ENCODE data around the gene CYP8B1.

Gene CYP8B1

GRCh38 chr3:42836150-42837123 is 39.2 kb downstream of the CYP8B1 start:
- peak; percentile 93 to 99 for DNase-seq
- peak; percentile 56 for TF ChIP-seq POLR2A (IDR thresholded peaks at IDR 0.05; ENCODE audit: low read length)
- peak; percentile 95 for TF ChIP-seq GATA1 (IDR thresholded peaks at IDR 0.05; ENCODE audit: low read depth, low read length)

DNA sequence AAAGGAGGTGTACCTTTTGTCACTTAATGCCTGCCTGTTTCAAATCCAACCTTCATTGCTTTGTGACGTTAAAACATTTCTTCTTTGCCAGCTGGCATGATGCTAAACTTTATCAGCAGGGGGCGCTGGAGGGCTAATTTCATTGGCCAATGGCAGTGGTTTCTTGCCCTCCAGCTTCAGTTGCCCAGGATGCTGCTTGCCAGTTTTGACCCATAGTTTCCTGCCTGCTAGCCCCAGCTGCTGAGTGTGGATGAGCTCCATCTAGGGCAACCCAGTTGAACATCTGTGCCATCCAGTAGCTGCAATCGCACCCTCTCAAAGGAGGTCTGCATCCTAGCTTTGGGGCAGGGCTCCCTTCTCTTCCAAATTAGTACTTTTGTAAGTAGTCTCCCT is 44.4 kb downstream of the CYP8B1 start:
- TF ChIP-seq GATA1 (IDR thresholded peaks at IDR 0.05; ENCODE audit: low read depth, low read length) (no peak), POLR2A (IDR thresholded peaks at IDR 0.05; ENCODE audit: low read length) (no peak)
- peak; percentile 84 to 91 for DNase-seq

DNA sequence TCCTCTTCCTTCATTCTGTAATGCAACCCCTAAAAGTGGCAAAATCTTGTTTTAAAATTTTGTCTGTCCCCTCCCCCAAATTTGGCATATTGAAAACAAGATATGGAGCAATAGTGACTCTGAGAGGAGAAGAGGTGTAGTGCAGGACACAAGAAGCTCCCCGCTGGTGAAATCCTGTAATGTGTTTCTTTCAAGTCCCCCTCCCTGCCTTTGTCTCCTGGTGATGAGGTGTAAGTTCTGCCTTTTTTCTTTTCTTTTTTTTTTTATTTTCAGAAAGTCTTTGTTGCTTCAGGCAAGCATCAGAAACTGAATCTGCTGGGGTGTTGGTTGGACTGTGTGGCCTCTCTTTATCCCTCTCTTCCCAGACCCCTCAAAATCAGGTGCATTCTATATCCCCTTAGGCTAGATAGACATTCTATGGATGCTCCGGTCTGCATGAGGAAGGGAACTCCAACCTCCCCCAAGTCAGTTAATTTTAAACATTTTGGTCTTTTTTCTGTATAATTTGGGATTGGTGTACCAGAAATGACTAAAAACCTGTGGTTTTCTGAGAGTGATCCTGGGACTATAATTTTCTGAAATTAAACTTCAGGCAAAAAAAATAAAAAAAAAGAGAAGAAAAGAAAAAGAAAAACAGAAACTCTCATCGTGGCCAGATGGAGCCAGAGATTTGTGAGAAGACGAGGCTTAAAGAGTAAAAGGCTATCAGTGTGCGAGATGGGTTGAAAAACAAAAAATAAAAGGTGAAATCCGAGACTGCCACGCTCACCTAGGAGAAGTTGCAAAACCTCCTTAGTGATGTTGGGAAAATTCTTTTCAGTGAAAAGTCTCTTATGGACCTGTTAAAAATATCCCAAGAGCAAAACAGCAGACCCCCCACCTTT is 45.0 kb downstream of the CYP8B1 start:
- peak; percentile 79 to 80 for DNase-seq
- TF ChIP-seq GATA1 (IDR thresholded peaks at IDR 0.05; ENCODE audit: low read depth, low read length): no peak
- TF ChIP-seq POLR2A (IDR thresholded peaks at IDR 0.05; ENCODE audit: low read length): no peak

DNA sequence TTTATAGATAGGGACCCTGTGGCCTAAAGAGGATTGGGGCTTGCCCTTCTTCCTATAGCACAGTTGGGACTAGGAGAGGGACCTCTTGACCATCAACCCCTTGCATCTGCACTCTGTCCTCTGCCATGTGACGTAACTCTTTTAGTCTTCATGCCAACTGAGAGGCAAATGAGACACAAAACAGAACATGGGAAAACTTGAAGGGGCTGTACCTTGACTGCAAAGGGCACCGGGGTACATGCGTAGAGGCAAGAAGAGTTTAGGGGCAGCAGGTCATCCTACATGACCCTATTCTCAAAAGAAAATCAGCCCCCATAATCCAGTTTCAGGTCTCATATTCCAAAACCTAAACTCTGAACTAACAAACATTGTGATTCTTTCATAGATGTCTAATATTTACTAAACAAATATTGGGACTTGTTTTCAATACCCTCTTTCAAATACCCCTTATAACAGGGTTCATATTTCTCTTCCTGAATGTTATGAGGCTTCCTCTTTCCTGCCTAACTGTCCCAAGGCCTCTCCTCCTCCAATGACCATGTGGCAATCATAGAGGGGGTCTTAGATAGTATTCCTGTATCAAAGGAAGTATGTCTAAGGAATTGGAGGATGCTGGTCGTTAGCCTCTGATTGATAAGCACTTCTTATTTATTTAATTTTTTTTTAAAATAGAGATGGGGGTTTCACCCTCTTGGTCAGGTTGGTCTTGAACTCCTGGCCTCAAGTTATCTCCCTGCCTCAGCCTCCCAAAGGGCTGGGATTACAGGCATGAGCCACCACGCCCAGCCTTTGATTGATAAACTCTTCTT is 45.8 kb downstream of the CYP8B1 start:
- no peak for DNase-seq
- TF ChIP-seq POLR2A (IDR thresholded peaks at IDR 0.05; ENCODE audit: low read length) (no peak), GATA1 (IDR thresholded peaks at IDR 0.05; ENCODE audit: low read depth, low read length) (no peak)

GRCh38 chr3:42829083-42829627 is 46.5 kb downstream of the CYP8B1 start:
- TF ChIP-seq GATA1 (IDR thresholded peaks at IDR 0.05; ENCODE audit: low read depth, low read length) (no peak), POLR2A (IDR thresholded peaks at IDR 0.05; ENCODE audit: low read length) (no peak)
- no peak for DNase-seq

DNA sequence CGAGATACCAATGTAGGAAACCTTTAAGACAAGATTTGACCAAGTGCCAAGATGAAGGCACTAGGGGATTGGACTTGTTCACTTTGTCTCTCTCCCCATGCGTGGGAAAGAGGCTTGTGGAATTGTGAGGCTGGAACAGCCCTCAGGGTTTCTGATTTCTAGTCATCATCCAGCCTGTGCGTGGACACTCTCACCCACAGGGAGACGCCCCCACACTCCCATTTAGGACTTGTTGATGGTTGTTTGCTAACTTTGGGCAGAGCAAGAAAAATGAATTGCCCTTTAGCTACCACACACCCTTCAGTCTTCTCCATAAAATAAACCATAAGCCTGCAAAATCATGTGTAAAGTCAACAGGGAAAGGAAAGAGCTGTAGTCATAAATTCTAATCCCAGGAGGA is 48.0 kb downstream of the CYP8B1 start:
- no peak for DNase-seq
- TF ChIP-seq GATA1 (IDR thresholded peaks at IDR 0.05; ENCODE audit: low read depth, low read length) (no peak), POLR2A (IDR thresholded peaks at IDR 0.05; ENCODE audit: low read length) (no peak)

GRCh38 chr3:42827023-42827422 is 48.7 kb downstream of the CYP8B1 start:
- no peak for DNase-seq
- TF ChIP-seq GATA1 (IDR thresholded peaks at IDR 0.05; ENCODE audit: low read depth, low read length) (no peak), POLR2A (IDR thresholded peaks at IDR 0.05; ENCODE audit: low read length) (no peak)

- TF ChIP-seq GATA1 (IDR thresholded peaks at IDR 0.05; ENCODE audit: low read depth, low read length) (no peak), POLR2A (IDR thresholded peaks at IDR 0.05; ENCODE audit: low read length) (no peak)
Observed at GRCh38 chr3:42826141-42826540, 49.5 kb downstream of the CYP8B1 start.

DNA sequence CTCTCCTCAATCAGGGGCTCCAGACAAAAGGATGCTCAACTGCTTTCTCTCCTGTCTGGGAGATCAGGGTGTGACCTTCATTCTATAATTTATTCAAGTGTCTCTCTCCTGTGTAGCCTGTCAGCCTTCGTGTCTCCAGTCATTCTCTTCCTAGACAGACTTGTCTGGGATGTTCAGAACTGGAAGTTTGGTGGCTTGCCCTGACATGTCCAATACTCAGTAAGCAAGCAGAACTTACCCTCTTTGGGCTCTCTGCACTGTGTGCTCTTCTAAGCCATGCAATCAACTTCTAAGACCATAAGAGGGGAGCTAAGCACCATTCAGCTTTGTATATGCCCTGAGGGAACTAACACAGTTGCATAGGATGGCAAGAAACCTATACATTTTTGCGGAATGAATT is 52.3 kb downstream of the CYP8B1 start:
- DNase-seq: no peak
- TF ChIP-seq POLR2A (IDR thresholded peaks at IDR 0.05; ENCODE audit: low read length) (no peak), GATA1 (IDR thresholded peaks at IDR 0.05; ENCODE audit: low read depth, low read length) (no peak)

More at GRCh38 chr3:42826141-42826540, 49.5 kb downstream of the CYP8B1 start:
- DNase-seq: no peak

GRCh38 chr3:42822828-42823227 is 52.9 kb downstream of the CYP8B1 start:
- TF ChIP-seq GATA1 (IDR thresholded peaks at IDR 0.05; ENCODE audit: low read depth, low read length): no peak
- TF ChIP-seq POLR2A (IDR thresholded peaks at IDR 0.05; ENCODE audit: low read length): no peak
- DNase-seq: no peak
